CD4-positive, alpha-beta T cell (primary cell): ENCODE results near the gene BMP4. TPM values are rescaled to one million over a fixed set of nuclear protein-coding genes. Genes with fewer than 3 reads are reported as not detected.

ENCODE experiments used
- ATAC-seq: fragments of 200-7000 bp; cut with Tn5 transposase; one replicate; pipeline ENCODE4 v1.10.0; 2022; ENCODE audit warnings: mild to moderate bottlenecking; ENCODE audit not compliant: poor library complexity
- CTCF ChIA-PET: fragments of 350-600 bp; sonication (Branson Sonifier 250); formaldehyde crosslinking; loops from one replicate; lab custom pipeline; 2021; ENCODE audit warnings: antibody characterized with exemption, inconsistent platforms; lab: Charles Lee
- POLR2A ChIA-PET: fragments of 350-600 bp; sonication (Branson Sonifier 250); formaldehyde crosslinking; loops from one replicate; lab custom pipeline; 2021; ENCODE audit warnings: antibody characterized with exemption, inconsistent platforms; lab: Charles Lee
- DNase-seq, 14 experiments: peaks; one replicate each; pipeline ENCODE4 v3.0.0-alpha.2; 2013 to 2020; ENCODE audit warnings: mixed read lengths in 2 of 14
- H3K27ac ChIP-seq, 2 donors: one replicate each; pipeline versions ENCODE4 v1.5.1 to v1.7.0; 2013; ENCODE audit warnings: low read length in 2 of 2, low read depth in 1 of 2, mild to moderate bottlenecking in 1 of 2
- H3K27me3 ChIP-seq, 2 experiments: 1 replicate in 1 of 2; 2 replicates in 1 of 2; pipeline versions ENCODE4 v1.6.1 to v1.7.0; 2013; ENCODE audit warnings: low read length in 2 of 2, control low read depth in 1 of 2, mild to moderate bottlenecking in 1 of 2, moderate library complexity in 1 of 2; ENCODE audit not compliant: insufficient read depth in 2 of 2, control insufficient read depth in 1 of 2
- H3K36me3 ChIP-seq: one replicate; pipeline ENCODE4 v1.6.1; 2013; ENCODE audit warnings: low read length, control low read depth; ENCODE audit not compliant: insufficient read depth
- H3K4me1 ChIP-seq: one replicate; pipeline ENCODE4 v1.6.1; 2013; ENCODE audit warnings: low read length, control low read depth; ENCODE audit not compliant: insufficient read depth
- H3K4me3 ChIP-seq: one replicate; pipeline ENCODE4 v1.5.1; 2013; ENCODE audit warnings: mild to moderate bottlenecking, low read length, moderate library complexity
- H3K9me3 ChIP-seq, 2 experiments: 1 replicate in 1 of 2; 2 replicates in 1 of 2; pipeline versions ENCODE4 v1.6.1 to v1.7.0; 2013; ENCODE audit warnings: low read length in 2 of 2, mild to moderate bottlenecking in 2 of 2, control low read depth in 1 of 2, moderate library complexity in 1 of 2; ENCODE audit not compliant: control insufficient read depth in 1 of 2, insufficient read depth in 1 of 2
- H3K27ac Mint-ChIP-seq: one replicate; pipeline ENCODE4 v1.8.0; 2020; ENCODE audit warnings: mixed read lengths
- H3K27me3 Mint-ChIP-seq: one replicate; pipeline ENCODE4 v1.8.0; 2021; ENCODE audit warnings: mixed read lengths
- H3K36me3 Mint-ChIP-seq: one replicate; pipeline ENCODE4 v1.8.0; 2021; ENCODE audit warnings: low read depth, mixed read lengths
- H3K4me1 Mint-ChIP-seq: one replicate; pipeline ENCODE4 v1.8.0; 2021; ENCODE audit warnings: low read depth, mixed read lengths
- H3K4me3 Mint-ChIP-seq: one replicate; pipeline ENCODE4 v1.8.0; 2020; ENCODE audit warnings: mild to moderate bottlenecking, mixed read lengths
- H3K9me3 Mint-ChIP-seq: one replicate; pipeline ENCODE4 v1.8.0; 2020; ENCODE audit warnings: mixed read lengths
- intact Hi-C, 2 experiments: fragments of 100-400 bp; cut with DNase I in 1 of 2; cut with micrococcal nuclease in 1 of 2; formaldehyde crosslinking; loops; one replicate each; pipeline versions ENCODE4 v1.15.1 to v1.9.0; 2023 to 2025; cut with DNase I, micrococcal nuclease
- total RNA-seq, 174 experiments: library from RNA in 2 of 174; stranded (reverse) in 2 of 174; gene quantifications; one replicate each; pipeline ENCODE4 v1.2.3 and lab custom pipeline; 2021 to 2026
- TF ChIP-seq, protein P1 (sequence below): fragments of 200-600 bp; IDR thresholded peaks from one replicate; pipeline ENCODE4 v1.8.0; 2022; ENCODE audit warnings: antibody characterized with exemption, mild to moderate bottlenecking

Gene BMP4
- total RNA-seq, 2 experiments from 2014 or later: not detected

DNA sequence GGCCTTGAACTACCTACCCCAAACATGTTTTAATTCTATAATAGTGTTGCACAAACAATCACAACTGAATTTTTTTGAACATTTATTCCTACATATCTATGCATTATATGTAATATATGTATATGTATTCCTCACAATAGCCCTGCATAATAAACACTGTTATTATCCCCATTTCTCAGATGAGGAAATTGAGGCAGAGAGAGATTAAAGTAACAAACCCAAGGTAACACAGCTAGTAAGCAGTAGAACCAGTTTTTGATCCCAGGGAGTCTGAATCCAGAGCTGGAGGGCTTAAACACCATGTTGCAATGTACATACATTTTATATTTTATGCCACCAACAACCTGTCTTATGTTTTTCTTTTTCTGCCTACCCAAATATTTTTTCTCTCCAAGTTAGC, 26.5 kb upstream of the BMP4 start:
- Histone ChIP-seq H3K36me3 (no peaks in the 10 kb centered on the region), H3K4me3 (no peak overlapping the region), H3K4me1 (no peaks in the 10 kb centered on the region), H3K27me3 (no peaks in the 10 kb centered on the region), H3K27ac (no peak overlapping the region), H3K9me3 (peaks cover 10 to 17% of the 10 kb centered on the region in 2 experiments)
- no peak overlapping the region for H3K4me3 Mint-ChIP-seq
- ATAC-seq (no peak), DNase-seq (no peak)
- H3K9me3 Mint-ChIP-seq: peaks cover 21% of the 10 kb centered on the region
- H3K27me3 Mint-ChIP-seq: no peaks in the 10 kb centered on the region
- no peaks in the 10 kb centered on the region for H3K36me3 Mint-ChIP-seq
- TF ChIP-seq, protein P1, sequence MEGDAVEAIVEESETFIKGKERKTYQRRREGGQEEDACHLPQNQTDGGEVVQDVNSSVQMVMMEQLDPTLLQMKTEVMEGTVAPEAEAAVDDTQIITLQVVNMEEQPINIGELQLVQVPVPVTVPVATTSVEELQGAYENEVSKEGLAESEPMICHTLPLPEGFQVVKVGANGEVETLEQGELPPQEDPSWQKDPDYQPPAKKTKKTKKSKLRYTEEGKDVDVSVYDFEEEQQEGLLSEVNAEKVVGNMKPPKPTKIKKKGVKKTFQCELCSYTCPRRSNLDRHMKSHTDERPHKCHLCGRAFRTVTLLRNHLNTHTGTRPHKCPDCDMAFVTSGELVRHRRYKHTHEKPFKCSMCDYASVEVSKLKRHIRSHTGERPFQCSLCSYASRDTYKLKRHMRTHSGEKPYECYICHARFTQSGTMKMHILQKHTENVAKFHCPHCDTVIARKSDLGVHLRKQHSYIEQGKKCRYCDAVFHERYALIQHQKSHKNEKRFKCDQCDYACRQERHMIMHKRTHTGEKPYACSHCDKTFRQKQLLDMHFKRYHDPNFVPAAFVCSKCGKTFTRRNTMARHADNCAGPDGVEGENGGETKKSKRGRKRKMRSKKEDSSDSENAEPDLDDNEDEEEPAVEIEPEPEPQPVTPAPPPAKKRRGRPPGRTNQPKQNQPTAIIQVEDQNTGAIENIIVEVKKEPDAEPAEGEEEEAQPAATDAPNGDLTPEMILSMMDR: no peak
- no peak overlapping the region for H3K27ac Mint-ChIP-seq
- CTCF ChIA-PET: no interaction called here
- H3K4me1 Mint-ChIP-seq: no peaks in the 10 kb centered on the region
- intact Hi-C loops: no loop called here
- POLR2A ChIA-PET: no interaction called here

DNA sequence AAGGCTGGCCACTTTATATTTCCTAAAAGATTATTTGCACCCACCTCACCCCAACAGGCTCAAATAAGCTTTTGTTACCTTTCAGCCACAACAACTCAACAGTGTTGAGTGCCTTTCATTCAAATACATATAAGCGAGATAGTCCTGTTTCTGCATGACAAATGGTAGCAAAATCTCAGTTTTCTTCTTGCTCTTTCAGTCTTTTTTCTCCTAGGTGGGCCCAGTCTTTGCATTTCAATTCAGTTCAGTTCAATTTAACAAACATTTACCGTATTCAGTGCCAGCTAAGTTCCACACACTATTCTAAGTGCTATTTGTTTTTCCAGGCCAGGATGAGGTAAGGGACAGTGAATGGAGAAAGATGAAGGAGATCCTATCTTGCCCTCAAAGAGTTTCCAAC, 25.9 kb upstream of the BMP4 start:
- no peak overlapping the region for H3K4me3 Mint-ChIP-seq
- ATAC-seq (no peak), DNase-seq (no peak)
- ChIA-PET POLR2A (no interaction called here), CTCF (no interaction called here)
- H3K9me3 Mint-ChIP-seq: peaks cover 19% of the 10 kb centered on the region
- Histone ChIP-seq H3K27me3 (no peaks in the 10 kb centered on the region), H3K4me3 (no peak overlapping the region), H3K27ac (no peak overlapping the region), H3K36me3 (no peaks in the 10 kb centered on the region), H3K9me3 (peaks cover 8 to 17% of the 10 kb centered on the region in 2 experiments), H3K4me1 (no peaks in the 10 kb centered on the region)
- no peak overlapping the region for H3K27ac Mint-ChIP-seq
- H3K36me3 Mint-ChIP-seq: no peaks in the 10 kb centered on the region
- H3K27me3 Mint-ChIP-seq: no peaks in the 10 kb centered on the region
- no peaks in the 10 kb centered on the region for H3K4me1 Mint-ChIP-seq
- TF ChIP-seq, protein P1: no peak
- intact Hi-C loops: no loop called here

DNA sequence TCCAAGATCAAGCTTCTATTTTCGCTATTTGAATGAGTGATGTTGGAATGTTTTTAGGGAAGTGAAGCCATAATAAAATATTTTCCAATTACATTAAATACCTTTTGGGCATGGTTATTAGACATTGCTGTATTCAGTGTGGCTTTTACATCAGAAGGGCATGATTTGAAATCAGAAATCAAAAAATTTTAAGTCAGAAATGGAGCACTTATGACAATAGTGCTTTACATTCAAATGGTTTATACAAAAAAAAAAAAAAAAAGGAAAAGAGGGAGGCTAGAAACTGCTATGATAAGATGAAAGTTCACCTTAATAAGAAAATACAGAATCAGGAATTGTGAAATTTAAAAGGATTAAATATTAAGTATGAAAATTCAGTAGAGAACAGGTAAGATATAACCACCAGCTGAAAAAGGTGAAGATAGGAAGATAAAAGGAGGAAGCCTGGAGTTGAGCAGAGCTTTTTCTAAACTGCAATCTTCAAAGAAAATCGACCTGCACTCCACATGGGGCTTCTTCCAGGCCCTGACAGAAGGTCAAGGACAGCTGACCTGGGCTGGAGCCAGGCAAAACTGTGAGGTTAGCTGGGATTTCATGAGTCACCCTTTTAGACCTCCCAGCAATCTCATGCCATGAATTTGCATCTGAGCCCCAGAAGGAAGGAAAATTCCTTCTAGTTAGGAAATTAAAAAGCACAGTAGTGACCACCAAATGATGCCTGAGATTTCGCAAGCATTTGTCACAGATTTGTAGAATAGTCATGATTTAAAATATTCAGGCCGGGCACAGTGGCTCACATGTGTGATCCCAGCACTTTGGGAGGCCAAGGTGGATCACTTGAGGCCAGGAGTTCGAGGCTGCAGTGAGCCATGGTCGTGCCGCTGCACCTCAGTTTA, 23.4 kb upstream of the BMP4 start:
- H3K4me3 Mint-ChIP-seq: no peak overlapping the region
- no peaks in the 10 kb centered on the region for H3K36me3 ChIP-seq
- ChIA-PET CTCF (no interaction called here), POLR2A (interaction anchor here (0.7 kb wide), 1 partner anchor 29 kb away, joined by 3 read pairs; no protein-coding TSS in a partner anchor)
- H3K27ac ChIP-seq: no peak overlapping the region
- peaks cover 0 to 9% of the 10 kb centered on the region in 2 experiments for H3K9me3 ChIP-seq
- H3K27me3 Mint-ChIP-seq: peaks cover 6% of the 10 kb centered on the region
- H3K4me3 ChIP-seq: no peak overlapping the region
- intact Hi-C loops: no loop called here
- ATAC-seq (no peak), DNase-seq (no peak)
- no peak overlapping the region for H3K27ac Mint-ChIP-seq
- no peaks in the 10 kb centered on the region for H3K36me3 Mint-ChIP-seq
- H3K4me1 ChIP-seq: no peaks in the 10 kb centered on the region
- TF ChIP-seq, protein P1: no peak
- H3K9me3 Mint-ChIP-seq: peaks cover 7% of the 10 kb centered on the region
- H3K27me3 ChIP-seq: peaks cover 0 to 3% of the 10 kb centered on the region in 2 experiments
- no peaks in the 10 kb centered on the region for H3K4me1 Mint-ChIP-seq
